CD1c-positive myeloid dendritic cell (primary cell): Measurements from ENCODE around the gene SRGAP2C.
A peak's percentile ranks its signal among the peaks of the same experiment; 100 is the strongest.
"Not testable (repeated sequence)": the region's sequence is repeated elsewhere in the genome, so short reads cannot be mapped to it uniquely, and the experiment has no call there.

Experiments
- DNase-seq: peaks from one replicate; pipeline ENCODE4 v3.0.0-alpha.2; 2016; ENCODE audit errors: extremely low spot score

SRGAP2C gene

GRCh38 chr1:121227544-121228330 is 43.0 kb downstream of the SRGAP2C start:
- not testable (repeated sequence) for DNase-seq

- not testable (repeated sequence) for DNase-seq
Measured at GRCh38 chr1:121230636-121231035, 45.9 kb downstream of the SRGAP2C start.

GRCh38 chr1:121232445-121233125 is 47.8 kb downstream of the SRGAP2C start:
- DNase-seq = not testable (repeated sequence)

GRCh38 chr1:121234090-121234759 is 49.5 kb downstream of the SRGAP2C start:
- DNase-seq = not testable (repeated sequence)

GRCh38 chr1:121238384-121238783 is 53.6 kb downstream of the SRGAP2C start:
- not testable (repeated sequence) for DNase-seq

- not testable (repeated sequence) for DNase-seq
Measured at GRCh38 chr1:121243913-121244312, 59.1 kb downstream of the SRGAP2C start.

GRCh38 chr1:121246399-121246798 is 61.6 kb downstream of the SRGAP2C start:
- DNase-seq = not testable (repeated sequence)

- not testable (repeated sequence) for DNase-seq
Measured at GRCh38 chr1:121252656-121253055, 67.9 kb downstream of the SRGAP2C start.

- DNase-seq = not testable (repeated sequence)
Measured at GRCh38 chr1:121254618-121255017, 69.8 kb downstream of the SRGAP2C start.

- DNase-seq = not testable (repeated sequence)
Measured at GRCh38 chr1:121257632-121258031, 72.9 kb downstream of the SRGAP2C start.

GRCh38 chr1:121258134-121258533 is 73.4 kb downstream of the SRGAP2C start:
- not testable (repeated sequence) for DNase-seq

- DNase-seq = peak; percentile 0
Measured at GRCh38 chr1:121260205-121260604, 75.4 kb downstream of the SRGAP2C start.

GRCh38 chr1:121262163-121262562 is 77.4 kb downstream of the SRGAP2C start:
- not testable (repeated sequence) for DNase-seq

- DNase-seq = peak; percentile 33
Measured at GRCh38 chr1:121263789-121264244, 79.0 kb downstream of the SRGAP2C start.

- DNase-seq = not testable (repeated sequence)
Measured at GRCh38 chr1:121267072-121267471, 82.3 kb downstream of the SRGAP2C start.

- DNase-seq = not testable (repeated sequence)
Measured at GRCh38 chr1:121269309-121269708, 84.5 kb downstream of the SRGAP2C start.

GRCh38 chr1:121269973-121270372 is 85.2 kb downstream of the SRGAP2C start:
- DNase-seq = not testable (repeated sequence)

- peak; percentile 51 for DNase-seq
Measured at GRCh38 chr1:121271143-121271715, 86.5 kb downstream of the SRGAP2C start.

- DNase-seq = not testable (repeated sequence)
Measured at GRCh38 chr1:121275435-121275834, 90.7 kb downstream of the SRGAP2C start.

- not testable (repeated sequence) for DNase-seq
Measured at GRCh38 chr1:121278202-121278601, 93.4 kb downstream of the SRGAP2C start.

GRCh38 chr1:121278777-121279547 is 94.2 kb downstream of the SRGAP2C start:
- peak; percentile 0 for DNase-seq
